K562 (cell line): ENCODE measurements around the gene CEND1.

ENCODE experiments used
- CBX3 ChIP-seq, 2 experiments: IDR thresholded peaks; 1 replicate in 1 of 2; 2 replicates in 1 of 2; pipeline ENCODE4 v1.6.1; 2012; ENCODE audit warnings: inconsistent platforms in 2 of 2, low read length in 2 of 2, borderline replicate concordance in 1 of 2, control low read depth in 1 of 2
- CEBPZ ChIP-seq: fragments of 150-350 bp; IDR thresholded peaks from 2 replicates; pipeline ENCODE4 v1.6.1; 2014; ENCODE audit warnings: low read depth, mild to moderate bottlenecking, low read length, borderline replicate concordance
- CTCF ChIP-seq, 3 experiments: IDR thresholded peaks in 2 of 3; conservative IDR thresholded peaks in 1 of 3; 2 replicates each; pipeline ENCODE4 v1.5.1; 2011 to 2012; ENCODE audit warnings: low read length in 3 of 3, mild to moderate bottlenecking in 3 of 3, control low read depth in 2 of 3, improper control_type of control experiment in 1 of 3, inconsistent platforms in 1 of 3, low read depth in 1 of 3, mixed read lengths in 1 of 3, moderate library complexity in 1 of 3; ENCODE audit not compliant: insufficient read depth in 2 of 3
- EZH2 ChIP-seq: IDR thresholded peaks from 2 replicates; pipeline ENCODE4 v1.6.1; 2012; ENCODE audit warnings: low read depth, mild to moderate bottlenecking, inconsistent platforms, low read length, borderline replicate concordance
- GTF3C2 ChIP-seq: IDR thresholded peaks from 3 replicates; pipeline ENCODE4 v1.6.1; 2011; ENCODE audit warnings: borderline replicate concordance, mild to moderate bottlenecking, moderate library complexity; ENCODE audit not compliant: insufficient read length; ENCODE audit errors: extremely low read depth
- HDAC6 ChIP-seq: IDR thresholded peaks from 2 replicates; pipeline ENCODE4 v1.6.1; 2012; ENCODE audit warnings: low read depth, mild to moderate bottlenecking, control low read depth, inconsistent platforms, low read length, moderate library complexity
- POLR2AphosphoS5 ChIP-seq: IDR thresholded peaks from 2 replicates; pipeline ENCODE4 v1.6.1; 2011; ENCODE audit warnings: mild to moderate bottlenecking, low read depth, low read length, moderate library complexity; ENCODE audit not compliant: control insufficient read depth, insufficient read depth
- RAD21 ChIP-seq, 2 experiments: fragments of 250-450 bp in 1 of 2; fragments of 450-650 bp in 1 of 2; sonication (Bioruptor Pico) in 1 of 2; formaldehyde crosslinking in 1 of 2; IDR thresholded peaks in 1 of 2; conservative IDR thresholded peaks in 1 of 2; 2 replicates each; pipeline versions ENCODE4 v1.4.0 to v1.8.0; 2020 to 2022; ENCODE audit warnings: mild to moderate bottlenecking in 2 of 2, moderate library complexity in 1 of 2
- UBTF ChIP-seq, 2 experiments: IDR thresholded peaks; 2 replicates each; pipeline ENCODE4 v1.6.1; 2012; ENCODE audit warnings: improper control_type of control experiment in 2 of 2, low read depth in 2 of 2, low read length in 2 of 2, borderline replicate concordance in 1 of 2
- ZBTB17 ChIP-seq: fragments of 450-650 bp; formaldehyde crosslinking; IDR thresholded peaks from 2 replicates; pipeline ENCODE4 v1.4.0; 2020; ENCODE audit warnings: mild to moderate bottlenecking
- ZNF79 ChIP-seq: fragments of 250-450 bp; sonication (Bioruptor Pico); IDR thresholded peaks from 2 replicates; pipeline ENCODE4 v1.4.0; 2020; ENCODE audit warnings: low read depth, mild to moderate bottlenecking, moderate library complexity

- no peak for TF ChIP-seq CTCF (IDR thresholded peaks at IDR 0.05 in 2 of 3, conservative IDR thresholded peaks at IDR 0.05 in 1 of 3; ENCODE audit: insufficient read depth in 2 of 3, low read depth in 1 of 3, low read length in 3 of 3)
- no peak for TF ChIP-seq POLR2AphosphoS5
- TF ChIP-seq EZH2, result no peak
- TF ChIP-seq HDAC6, result no peak
- TF ChIP-seq CEBPZ, result no peak
- no peak for TF ChIP-seq CBX3 (IDR thresholded peaks at IDR 0.05; ENCODE audit: borderline replicate concordance in 1 of 2, low read length in 2 of 2)
- TF ChIP-seq GTF3C2, result no peak
- TF ChIP-seq RAD21 (CRISPR knock-in tag; conservative IDR thresholded peaks at IDR 0.05 in 1 of 2, IDR thresholded peaks at IDR 0.05 in 1 of 2), result no peak
- no peak for TF ChIP-seq ZBTB17 (CRISPR knock-in tag)
- TF ChIP-seq ZNF79, result no peak
- no peak for TF ChIP-seq UBTF (IDR thresholded peaks at IDR 0.05; ENCODE audit: borderline replicate concordance in 1 of 2, low read depth in 2 of 2, low read length in 2 of 2)
These were observed 17.2 kb downstream of the CEND1 start for GRCh38 chr11:772429-773390.
